Measurements from ENCODE around the gene PRR5L.

The PRR5L gene, protein sequence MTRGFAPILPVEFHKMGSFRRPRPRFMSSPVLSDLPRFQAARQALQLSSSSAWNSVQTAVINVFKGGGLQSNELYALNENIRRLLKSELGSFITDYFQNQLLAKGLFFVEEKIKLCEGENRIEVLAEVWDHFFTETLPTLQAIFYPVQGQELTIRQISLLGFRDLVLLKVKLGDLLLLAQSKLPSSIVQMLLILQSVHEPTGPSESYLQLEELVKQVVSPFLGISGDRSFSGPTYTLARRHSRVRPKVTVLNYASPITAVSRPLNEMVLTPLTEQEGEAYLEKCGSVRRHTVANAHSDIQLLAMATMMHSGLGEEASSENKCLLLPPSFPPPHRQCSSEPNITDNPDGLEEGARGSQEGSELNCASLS

DNA sequence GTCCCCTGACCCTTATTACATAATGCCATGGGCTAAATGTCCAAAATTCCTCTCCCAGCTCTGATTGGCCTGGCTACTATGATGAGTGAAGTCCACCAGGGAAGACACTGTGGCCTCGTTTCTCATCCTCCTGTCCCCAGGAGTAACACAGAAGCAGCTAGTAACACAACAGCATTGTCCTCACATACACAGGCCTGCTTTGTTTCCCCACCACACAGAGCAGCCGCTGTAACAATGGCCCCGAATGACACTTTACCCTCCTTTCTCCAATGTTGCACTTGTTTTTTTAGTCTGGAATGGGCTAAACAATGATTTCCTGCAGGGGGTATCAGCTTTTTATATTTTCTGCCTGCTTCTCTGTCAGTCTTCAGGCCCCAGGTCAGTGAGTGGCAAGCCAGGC, at the start of gene PRR5L:
TSS of gene PRR5L (plus strand) at position 363 of the 400 bp plus-strand sequence. CDS start 104,834 bp downstream, outside the sequence.
- no peak for DNase-seq (ENCODE audit: low read depth)

DNA sequence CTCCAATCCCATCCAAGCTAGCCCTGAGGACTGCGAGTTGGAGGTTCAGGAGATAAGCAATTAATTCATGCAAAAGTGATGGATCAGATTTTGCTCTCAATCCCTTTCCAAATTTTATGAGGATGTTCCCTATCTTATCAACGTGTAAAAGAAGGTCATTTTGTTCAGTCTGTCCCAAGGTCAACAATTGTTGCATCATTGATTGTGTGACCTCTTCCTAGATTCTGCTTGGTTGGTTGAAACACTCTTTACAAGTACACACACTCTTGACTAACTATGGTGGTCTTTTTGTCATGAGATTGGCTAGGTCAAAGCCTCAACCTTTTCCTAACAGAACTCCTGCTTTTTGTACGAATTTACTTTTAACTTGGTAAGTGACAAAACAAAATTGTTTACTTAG, 48.6 kb upstream of the PRR5L start:
- no peak for DNase-seq (ENCODE audit: low read depth)

DNA sequence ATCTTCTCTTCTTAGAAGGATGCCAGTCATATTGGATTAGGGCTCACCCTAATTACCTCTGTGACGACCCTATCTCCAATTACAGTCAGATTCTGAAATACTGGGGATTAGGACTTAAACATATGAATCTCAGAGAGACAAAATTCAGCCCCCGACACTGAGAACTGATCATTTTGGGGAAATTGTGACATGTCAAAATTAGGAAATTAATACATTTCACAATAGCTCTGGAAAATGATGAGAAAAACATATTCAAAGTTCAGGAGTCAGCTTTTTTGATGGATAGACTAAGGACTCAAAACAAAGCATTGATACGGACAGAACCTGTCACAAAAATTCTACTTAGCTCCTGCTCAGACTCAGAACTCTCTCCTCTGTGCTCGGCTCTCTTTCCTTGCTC, 47.7 kb upstream of the PRR5L start:
- DNase-seq (ENCODE audit: low read depth): no peak

DNA sequence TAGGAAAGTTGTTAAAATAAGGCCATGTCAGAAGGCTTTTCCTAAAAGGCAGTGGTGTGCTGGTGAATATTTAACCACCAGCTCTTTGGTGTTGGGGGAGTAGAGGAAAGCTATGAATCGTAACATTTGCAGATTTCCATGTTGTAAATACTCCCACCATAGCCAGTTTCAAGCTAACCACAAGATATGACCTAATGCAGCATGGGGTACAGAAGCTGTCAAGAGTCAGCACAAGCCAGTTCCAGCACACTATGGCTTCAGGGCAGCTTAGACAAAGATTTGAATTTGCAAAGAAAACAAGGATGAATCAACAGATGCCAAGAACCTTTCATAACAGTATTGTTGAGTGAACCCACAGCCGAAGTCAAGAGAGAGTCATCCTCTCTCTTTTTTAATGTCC, 46.8 kb upstream of the PRR5L start:
- DNase-seq (ENCODE audit: low read depth): peak; percentile 61

DNA sequence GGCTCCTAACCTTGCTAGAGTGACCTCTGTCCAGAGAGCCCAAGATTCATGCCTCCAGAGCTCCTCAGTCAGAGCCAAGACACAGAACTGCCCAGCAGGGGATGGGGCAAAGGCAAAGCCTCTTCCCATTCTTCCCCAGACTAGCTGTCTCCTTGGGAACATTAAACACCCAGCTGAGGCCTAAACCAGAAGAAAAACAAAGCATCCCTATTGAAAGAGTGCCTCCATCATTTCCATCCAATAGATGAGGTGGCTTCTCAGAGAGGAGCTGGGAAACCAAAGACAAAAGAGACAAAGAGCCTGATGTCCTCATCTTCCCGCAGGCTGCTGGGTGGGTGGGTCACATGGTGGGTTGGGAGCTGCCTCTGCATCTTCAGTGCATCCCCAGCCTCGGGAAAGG, 44.3 kb upstream of the PRR5L start:
- DNase-seq (ENCODE audit: low read depth): no peak

DNA sequence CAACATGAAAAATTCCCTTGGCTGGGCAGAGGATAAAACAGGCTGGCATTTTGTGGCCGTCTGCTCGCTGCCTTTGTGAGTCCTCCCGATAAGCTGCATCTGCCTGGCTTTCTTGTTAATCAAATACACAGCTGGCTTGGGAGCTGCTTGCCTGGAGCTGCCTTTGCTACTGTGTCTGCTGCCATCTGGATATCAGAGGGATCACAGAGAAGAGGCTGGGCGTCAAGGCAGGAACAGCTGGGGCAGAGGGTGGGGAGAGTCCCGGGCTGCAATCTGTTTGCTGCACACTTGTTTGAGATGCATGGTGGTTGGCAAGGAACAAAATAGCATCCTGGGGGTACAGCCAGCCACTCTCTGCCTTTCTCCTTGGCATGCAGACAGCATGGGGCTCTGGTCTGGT, 42.9 kb upstream of the PRR5L start:
- DNase-seq (ENCODE audit: low read depth): no peak

DNA sequence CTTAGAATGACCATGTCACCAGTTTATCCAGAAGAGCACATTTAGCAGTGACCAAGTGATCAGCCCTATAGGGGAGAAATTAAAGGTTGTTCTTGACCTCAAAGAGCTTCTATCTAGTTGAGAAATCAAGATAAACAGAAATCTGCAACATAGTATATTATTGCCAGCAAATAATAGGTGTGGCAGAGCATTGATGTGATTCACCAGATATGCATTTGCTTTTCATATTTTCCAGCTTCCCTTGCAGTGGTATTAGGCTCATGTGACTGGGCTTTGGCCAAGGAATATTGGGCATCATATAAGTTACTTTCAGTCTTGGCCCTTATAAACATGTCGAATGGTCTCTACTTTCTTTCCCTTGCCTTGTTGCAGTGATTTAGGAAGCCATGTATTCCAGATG, 41.4 kb upstream of the PRR5L start:
- peak; percentile 50 for DNase-seq (ENCODE audit: low read depth)

DNA sequence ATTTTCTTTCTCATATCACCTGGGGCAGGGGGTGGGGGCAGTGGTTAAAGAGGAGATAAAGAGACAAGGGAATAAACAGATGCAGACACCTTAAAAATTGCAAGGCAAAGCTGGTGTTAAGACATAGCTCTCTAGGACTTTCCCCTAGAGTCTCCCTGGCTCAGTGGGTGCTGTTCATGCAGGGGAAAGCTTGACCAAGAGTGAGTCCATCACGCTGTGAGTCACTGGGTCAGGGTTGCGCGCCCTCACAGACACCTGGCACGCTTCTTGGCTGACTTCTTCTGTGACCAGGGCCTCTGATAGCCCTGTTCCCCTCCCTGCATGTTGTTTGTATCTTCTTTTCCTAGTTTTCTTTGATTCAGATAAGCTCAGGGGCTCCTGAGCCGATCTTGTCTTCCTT, 38.7 kb upstream of the PRR5L start:
- no peak for DNase-seq (ENCODE audit: low read depth)

DNA sequence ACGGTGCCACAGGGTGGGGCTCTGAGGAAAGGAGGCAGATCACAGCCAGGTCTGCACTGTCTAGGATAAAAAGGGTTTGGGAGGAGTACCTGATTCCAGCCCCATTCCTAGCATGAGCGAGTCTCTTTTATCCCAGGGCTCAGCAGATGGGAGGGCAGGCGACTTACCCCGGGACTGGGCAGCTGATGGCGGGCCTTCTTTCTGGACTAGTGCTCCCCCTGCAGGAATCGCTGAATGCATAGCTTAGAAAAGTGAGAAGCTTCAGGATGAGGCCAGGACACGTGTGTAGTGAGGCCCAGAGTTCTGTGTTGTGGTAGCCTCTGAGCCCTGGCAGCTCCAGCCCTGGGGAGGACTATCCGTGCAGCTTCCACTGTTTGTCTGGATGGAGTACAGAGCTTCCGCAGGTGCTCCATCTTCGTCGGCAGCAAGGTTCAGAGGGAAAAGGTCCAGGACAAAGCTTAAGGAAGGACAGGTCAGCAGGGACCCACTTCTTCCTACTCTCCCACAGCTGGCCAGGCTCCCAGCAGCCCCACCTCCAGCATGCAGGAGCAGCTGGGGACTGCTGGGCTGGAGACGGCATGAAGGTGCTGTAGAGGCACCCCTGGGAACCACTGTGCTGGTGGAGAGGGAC, 37.2 kb upstream of the PRR5L start:
- DNase-seq (ENCODE audit: low read depth): no peak

DNA sequence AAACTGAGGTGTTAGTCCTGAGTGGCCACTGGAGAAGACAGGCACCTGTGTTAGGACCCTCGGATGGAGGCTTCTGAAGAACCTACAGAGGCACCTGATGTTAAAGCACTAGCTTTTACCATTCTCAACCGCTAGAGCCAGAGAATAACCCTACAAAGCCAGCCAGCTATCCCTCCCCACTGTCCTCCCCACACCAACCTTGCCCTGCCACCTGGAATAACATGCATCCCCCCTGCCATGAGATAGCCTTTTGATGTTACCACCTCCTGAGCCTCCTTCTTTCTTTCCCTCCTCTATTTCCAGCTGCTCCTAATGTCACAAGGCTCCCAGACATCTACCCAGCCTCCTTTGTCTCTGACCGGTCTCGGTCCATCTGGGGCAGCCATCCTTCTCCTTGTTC, 35.0 kb upstream of the PRR5L start:
- DNase-seq (ENCODE audit: low read depth): no peak

DNA sequence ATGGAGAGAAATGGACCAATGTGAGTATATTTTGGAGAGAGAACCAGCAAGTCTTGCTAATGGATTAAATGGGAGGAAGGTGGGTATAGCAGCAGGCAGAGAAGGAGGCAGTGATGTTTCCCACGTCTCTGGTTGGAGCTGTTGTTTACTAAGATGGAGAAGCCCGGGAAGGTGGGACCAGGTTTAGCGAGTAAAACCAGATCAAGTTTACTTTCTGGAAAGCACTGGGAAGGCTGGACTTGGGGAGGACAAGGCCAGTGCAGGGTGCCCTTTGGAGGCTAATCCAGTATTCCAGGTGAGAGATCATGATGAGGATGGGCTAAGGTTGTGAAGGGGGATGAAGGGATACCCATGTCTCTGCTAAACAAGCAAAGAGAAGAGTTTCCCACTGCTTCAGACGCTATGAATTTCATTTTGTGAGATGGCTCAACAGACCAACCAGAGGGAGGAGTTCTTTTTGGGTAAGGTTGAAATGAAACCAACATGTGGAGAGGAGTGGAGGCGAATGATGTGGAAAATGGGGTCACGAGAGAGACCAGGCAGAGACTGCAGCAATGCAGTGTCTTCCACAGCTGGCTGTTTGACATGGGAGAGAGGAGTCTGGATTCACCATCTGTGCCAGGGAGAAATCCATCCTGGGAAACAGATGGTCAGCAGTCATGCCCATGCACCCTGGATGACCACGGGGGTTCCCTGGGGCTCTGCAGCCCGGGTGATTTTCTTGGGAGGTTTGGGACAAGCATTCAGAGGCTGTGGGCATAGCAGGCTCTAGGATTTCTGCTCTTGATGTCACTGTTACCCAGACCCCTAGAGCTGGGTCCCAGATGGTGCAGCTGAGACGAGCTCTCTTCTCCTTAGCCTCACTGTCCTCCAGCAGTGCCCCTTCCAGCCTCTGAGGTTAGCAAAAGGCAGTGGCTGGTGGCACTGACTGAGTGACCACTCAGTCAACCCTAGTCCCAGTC, 31.8 kb upstream of the PRR5L start:
- DNase-seq (ENCODE audit: low read depth): no peak

DNA sequence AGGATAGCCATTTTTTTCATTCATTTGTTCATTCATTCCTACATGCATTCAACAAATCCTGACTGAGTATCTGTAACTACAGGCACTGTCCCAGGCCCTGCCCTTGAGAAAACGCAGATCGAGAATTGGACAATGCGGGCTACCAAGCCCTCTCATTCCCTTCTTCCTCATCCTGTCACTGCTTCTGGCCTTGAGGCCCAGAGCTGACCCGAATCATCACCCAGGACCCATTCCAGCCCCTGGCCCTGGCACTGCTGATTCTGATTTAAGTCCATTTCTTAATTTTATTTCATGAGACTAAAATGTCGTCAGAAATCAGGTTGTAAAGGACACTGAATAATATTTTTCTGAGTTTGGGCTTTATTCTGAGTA, 31.1 kb upstream of the PRR5L start:
- DNase-seq (ENCODE audit: low read depth): no peak

DNA sequence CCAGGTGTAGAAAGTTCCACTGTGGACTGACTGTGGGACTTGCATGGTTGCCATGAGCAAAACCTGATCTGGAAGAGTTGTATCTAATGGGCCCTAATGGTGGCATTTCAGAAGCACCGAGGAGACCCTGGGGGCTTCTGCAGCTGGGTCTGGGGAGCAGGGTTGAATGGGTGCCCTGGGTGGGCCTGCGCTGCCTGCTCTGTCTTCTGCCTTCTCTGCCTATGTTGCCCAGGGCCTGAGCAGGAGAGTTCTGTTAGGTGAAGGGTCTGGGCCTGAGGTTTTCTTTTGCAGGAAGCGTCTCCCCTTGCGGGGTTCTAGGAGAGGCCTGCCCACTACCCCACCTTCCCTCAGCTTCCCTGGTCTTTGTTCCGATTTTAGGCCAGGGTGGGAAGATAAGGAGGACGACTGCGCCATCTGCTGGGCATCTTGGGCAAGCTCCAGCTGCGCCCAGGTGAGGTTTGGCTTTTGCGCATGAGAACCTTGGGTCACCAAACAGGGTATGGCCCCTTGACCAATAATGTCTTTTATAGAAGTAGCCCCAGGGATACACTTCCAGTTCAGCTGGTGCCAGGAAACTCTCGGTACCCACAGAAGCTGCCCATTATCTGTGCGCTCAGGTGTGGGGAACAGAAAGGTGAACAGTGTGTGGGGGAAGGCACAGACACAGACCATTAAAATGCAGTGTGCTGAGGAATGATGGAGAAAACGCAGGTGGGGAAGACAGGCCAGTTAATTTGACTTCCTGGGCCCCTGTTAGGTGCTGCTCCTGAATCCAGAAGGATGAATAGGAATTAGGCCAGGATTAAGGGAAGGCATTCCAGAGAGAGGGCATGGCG, 30.1 kb upstream of the PRR5L start:
- no peak for DNase-seq (ENCODE audit: low read depth)

DNA sequence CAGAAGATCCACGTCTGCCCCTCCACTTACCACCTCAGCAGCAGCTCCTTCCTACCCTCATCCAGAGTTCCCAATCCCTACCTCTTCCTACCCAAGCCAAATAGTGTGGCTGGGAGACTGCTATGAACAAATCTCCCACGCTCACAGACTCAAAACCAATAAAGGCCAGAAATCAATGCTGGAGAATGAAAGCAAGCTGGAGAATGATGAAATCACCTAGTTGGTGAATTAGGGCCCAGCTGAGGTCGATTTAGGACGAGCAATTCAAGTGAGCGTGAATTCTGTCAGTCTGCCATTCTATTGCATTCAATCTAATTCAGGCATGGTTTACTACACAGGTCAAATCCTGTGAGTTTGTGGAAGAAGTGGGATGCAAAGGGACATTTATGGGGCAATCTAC, 29.3 kb upstream of the PRR5L start:
- DNase-seq (ENCODE audit: low read depth): no peak

DNA sequence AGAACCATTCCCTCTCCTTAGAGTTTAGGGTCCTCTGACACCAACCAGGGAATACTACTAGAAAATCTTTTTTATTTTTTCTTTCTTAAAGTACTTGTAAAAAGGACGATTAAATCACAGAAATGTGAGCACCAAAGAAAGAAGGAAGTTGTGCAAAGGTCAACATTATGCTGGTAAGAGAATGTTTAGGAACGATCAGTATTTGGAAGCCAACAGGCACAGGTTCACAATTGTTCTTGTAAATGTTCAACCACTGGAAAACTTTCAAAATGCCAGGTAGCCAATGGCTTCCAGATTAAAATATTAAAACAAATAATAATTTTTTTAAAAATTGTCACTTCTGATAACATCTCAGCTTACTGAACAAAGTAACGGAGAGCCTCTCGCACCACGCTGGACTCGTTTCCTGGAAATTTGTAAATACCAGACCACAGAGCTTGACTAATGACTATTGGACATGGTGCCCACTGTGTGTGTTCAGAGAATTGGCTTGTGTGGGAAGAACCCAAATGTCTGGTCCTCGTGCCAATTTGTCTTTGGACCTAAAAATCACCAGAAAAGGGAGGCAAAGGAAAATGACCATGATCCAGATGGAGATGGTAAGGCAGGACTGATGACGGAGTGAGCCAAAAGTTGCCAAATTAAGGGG, 27.6 kb upstream of the PRR5L start:
- DNase-seq (ENCODE audit: low read depth): no peak

DNA sequence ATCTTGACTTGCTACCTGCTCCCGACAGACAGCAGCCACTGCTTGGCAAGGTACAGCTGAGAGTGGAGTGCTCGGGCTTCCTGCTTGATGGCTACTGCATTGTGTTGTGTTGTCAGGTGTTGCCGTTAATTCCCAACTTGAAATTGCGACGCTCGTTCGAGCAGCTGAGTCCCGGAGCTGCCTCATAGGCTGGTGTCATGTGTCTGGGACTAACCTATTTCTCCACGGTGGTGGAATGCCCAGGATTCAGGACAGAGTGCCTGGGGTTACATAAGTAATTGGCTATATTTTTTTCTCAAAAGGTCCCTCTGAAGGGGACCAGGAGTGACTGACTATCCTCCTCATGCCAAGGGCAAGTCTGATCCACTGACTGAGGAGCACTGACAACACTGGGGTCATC, 25.4 kb upstream of the PRR5L start:
- no peak for DNase-seq (ENCODE audit: low read depth)

DNA sequence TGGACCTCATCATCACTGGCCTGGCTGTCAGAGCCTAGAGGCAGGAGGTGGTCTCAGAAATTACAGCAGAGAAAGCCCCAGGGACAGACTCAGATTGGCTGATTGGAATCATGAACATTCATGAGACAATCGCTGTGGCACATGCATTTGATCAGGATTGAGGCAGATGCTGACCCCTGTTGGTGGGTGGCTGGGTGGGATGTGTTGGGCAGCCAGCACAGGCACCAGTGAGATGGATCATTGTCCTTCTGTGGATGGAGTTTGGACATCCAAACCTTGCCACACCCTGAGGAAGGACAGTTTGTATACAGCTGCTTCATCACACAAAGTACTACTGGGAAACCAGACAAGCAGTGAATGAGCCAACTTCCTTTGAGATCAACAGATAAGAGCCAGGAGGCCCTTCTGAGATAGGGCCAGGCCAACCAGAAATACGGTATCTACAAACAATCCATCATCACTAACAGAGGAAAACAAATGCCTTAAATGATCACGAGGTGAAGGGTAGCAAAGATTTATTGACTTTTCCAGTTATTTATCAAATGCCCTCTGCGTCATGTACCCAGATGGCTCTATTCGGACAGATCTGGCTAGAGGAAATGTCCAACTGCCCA, 24.2 kb upstream of the PRR5L start:
- DNase-seq (ENCODE audit: low read depth): no peak

DNA sequence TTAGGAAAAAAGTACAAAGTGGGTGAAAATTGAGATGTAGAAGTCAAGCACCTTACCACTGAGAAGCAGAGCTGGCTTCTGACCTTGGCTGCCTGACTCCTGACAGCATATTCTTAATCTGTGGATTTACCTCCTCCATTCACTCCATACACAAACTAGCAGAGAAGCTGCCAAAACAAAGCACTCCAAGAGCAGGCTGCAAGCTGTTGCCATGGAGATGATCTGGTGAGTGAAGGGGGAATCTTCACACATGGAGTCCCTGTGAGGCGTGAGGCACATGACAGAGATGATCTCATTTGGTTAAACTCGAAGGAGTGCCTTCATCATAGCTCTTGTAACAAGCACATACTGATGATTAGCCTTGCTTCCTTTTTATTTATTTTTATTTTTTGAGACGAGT, 23.0 kb upstream of the PRR5L start:
- DNase-seq (ENCODE audit: low read depth): no peak

DNA sequence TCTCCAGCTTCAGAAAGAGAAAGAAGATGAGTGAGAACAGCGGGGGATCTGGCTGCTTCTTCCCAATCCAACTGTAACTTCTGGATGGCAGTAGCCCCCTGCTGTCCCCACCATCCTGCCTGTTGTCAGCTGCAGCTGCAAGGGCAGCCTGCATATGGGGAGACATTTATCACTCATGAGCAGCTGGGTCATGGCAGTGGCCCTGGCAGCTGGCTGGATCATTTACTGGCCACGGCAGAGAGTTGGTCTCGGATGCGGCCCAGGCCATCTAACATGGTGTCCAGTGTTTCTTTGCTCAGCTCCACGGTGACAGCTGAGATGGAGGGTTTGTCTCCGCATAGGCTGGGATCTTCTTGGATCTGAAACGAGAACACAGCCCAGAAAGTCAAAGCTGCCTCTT, 21.7 kb upstream of the PRR5L start:
- DNase-seq (ENCODE audit: low read depth): no peak

DNA sequence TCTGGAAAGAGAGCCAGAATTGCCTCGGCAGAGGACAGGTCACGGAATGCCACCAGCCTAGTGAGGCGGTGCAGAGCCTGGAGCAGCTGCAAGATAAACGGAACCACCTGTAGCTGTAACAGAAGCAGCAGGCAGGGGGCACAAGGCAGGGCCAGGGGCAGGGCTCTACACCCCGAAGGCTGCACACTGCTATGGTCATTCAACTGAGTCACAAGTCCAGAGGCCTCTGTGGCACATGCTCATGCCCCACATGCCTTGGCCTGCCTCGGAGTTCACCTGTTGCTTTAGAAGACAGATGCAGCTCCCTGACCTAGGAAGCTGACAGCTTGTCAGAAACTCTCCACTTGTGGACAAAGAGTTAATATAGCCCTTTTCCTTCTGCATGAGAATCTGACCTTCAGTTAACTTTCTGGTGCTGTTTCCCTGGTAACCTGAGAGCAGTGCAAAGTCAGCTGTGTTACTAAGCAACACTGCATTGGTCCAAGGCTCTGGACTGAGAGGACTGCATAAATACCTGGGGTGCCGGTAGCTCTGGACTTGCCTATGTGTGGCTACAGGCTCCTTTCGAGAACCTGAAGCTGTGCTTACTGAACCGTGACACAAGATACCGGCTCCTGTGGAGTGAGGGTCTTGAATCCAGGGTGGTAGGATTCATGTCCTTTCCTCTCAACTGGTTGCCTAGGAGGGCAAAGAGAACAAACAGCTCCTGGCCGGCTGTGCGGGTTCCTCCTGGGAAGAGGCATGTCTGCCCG, 17.4 kb upstream of the PRR5L start:
- DNase-seq (ENCODE audit: low read depth): no peak

Data from HS-5 (cell line).